CD4-positive, alpha-beta T cell treated with Interleukin-15 for 4 hours (primary cell): Measurements from ENCODE around the gene KDM8.

Experiments used
- DNase-seq: peaks from one replicate; pipeline ENCODE4 v3.0.0-alpha.2; 2020; ENCODE audit warnings: low spot score

Gene KDM8

DNA sequence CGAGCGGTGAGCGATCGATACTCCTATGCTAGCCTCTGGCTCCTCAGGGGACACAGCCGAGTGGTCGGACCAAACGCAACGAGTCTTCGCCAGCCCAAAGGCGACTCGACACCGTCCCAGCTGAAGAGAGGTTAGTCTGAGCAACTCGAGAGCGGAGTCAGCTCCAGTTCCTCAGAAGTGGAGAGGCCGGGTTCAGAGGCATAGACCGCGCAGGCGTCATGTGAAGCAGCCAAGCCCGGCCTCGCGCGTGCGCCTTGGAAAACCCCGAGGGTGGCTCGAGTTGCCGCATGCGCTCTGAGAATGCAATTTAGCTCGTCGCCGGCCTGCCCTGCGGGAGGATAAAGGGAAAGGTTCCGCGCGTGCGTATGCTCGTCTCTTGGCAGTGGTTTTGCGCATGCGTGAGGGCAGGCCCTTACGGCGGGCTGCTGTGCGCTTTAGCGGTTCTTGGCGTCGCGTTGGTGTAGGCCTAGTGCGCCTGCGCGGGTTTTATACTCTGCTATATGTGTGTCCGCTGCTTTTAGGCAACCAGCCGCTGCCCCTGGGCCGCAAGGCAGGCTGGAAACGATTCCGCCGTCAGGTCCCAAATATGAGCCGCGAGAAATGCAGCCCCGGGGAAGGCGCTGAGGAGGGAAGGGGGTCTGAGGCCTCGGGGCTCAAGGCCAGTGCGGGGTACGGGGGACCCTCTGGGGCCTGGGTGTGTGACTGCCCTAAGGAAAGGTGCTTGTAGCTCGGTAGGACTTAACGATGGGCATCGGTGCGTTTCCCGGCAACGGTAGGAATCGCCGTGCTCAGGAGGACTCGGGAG is at the start of gene KDM8:
KDM8 (plus strand) TSS at position 20 of the 805 bp plus-strand sequence. CDS start 6,598 bp downstream, outside the sequence.
- peak; percentile 100 for DNase-seq

DNA sequence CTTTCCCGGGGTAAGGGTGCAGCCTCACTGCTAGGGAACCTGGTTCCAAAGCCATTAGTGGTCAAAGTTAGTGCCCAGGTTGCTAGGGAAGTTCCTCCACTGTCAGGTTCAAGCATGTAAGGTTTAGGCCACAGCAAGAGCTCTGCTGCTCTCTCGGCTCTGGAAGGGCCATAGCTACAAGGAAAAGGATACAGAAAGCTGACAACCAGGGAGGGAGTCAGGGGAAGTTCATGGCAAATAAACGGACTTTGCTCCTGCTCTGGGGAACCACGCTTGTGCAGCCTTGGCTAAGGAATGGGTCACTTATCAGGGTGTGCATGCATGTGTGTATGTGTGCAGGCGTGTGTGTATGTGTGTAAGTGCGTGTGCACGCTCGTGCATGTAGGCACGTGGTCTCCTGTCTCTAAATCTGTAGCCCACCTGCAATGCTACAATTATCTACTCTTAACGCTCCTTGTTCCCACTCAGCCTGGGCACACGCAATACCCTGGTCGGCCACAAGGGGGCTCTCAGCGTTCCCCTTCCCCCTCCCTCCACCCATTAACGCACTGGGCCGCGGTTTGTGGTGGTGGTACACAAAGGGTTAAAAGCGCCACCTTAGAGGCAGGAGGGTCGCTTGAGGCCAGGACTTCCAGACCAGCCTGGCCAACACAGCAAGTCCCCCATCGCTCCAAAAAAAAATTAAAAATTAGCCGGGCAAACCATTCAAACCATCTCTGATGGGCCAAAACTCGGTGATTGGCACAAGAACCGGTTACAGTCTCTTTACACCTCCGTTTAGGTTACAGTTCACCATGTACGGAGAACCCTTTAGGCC is 48.4 kb upstream of the KDM8 start:
- DNase-seq: peak; percentile 66

DNA sequence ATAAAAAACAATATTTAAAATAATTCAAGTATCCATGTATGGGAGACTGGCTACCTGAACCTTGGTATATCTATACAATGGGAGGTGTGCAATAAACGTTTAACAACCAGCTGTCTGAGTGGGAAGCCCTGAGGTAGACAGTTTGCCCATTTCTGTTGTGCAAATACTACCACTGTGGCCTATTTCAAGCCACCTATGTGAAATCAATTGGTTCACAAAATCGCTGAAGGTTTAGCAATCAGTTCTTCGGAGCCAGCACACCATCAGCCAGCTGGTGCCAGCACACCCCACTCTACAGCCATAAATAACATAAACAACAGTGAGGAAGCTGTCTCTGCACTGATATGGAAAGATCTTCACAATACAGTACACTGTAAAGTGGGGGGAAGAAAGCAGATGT is 46.7 kb upstream of the KDM8 start:
- DNase-seq: no peak

- no peak for DNase-seq
Observed at GRCh38 chr16:27161398-27161797, 41.9 kb upstream of the KDM8 start.

- DNase-seq: no peak
Observed at GRCh38 chr16:27164352-27164751, 39.0 kb upstream of the KDM8 start.

- no peak for DNase-seq
Observed at GRCh38 chr16:27165576-27165975, 37.8 kb upstream of the KDM8 start.

DNA sequence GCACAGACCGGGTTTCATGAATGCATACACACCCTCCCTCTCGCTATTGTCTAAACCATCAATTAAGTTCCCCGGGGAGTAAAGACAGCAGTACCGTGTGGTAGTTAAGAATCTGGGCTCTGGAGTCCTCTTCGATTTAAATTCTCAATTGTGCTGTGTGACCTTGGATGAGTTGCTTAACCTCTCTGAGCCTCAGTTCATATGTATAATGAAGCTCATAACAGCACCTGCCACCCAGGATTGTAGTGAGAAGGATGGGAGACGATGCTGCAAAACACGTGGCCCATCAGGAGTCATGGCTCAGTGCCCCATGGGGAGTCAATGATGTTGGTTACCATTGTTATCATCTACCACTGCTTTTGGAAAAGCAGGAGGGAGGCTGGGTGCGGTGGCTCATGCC is 34.5 kb upstream of the KDM8 start:
- no peak for DNase-seq

DNA sequence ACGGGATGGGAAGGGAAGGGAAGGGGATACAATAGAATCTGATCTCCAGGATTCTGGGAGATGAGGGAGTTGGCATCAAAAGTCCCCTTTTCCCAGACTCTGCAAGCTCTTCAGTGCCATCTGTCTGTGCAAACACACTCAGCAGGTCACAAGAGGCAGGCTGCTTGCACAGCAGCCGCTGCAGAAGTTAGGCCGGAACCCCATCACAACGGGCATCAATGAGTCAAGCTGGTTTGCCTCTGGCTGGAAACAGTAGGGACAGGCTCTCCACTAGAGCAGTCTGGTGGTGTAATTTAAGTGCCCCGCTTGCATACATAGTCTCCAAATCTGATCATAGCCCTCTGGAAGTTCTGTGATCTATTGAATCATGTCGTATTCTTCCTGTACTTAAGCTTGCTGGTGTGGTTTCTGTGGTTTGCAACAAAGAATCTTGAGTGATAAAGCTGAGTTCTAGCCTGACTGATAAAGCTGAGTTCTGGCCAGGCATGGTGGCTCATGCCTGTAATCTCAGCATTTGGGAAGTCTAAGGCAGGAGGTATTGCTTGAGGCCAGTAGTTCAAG is 33.7 kb upstream of the KDM8 start:
- DNase-seq: peak; percentile 81

DNA sequence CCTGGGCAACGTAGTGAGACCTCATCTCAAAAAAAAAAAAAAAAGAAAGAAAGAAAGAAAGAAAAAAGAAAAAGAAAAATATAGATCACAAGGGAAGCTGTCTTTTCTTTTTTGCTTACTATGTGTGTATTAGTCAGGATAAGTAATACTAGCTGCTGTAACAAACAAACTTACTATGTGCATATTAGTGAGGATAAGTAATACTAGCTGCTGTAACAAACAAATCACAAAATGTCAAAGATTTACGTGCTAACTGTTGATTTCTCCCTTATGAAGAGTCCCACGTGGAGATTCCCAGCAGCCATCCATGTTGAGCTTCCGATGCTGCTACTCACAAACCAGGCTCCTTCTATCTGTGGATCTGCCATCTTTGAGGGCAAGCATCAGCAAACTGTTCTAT is 31.7 kb upstream of the KDM8 start:
- no peak for DNase-seq

DNA sequence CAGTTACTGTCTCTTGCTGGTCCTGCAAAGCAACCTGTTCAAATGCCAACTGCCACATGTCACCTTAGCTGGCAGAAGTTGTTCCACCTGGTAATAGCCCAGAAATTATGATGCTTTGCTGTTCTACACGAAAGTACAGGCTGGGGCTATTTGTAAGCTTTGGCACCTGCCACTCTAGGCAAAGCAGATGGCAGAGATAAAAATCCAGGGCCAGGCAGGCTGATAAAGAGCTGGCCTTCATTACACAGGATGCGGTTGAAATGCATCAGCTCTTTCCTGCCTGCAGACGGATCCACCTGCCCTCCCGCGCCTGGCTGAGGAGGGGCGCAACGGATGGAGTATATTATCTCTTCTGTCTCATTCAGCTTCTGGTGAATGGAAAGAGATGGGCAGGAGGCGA is 29.3 kb upstream of the KDM8 start:
- DNase-seq: peak; percentile 60

DNA sequence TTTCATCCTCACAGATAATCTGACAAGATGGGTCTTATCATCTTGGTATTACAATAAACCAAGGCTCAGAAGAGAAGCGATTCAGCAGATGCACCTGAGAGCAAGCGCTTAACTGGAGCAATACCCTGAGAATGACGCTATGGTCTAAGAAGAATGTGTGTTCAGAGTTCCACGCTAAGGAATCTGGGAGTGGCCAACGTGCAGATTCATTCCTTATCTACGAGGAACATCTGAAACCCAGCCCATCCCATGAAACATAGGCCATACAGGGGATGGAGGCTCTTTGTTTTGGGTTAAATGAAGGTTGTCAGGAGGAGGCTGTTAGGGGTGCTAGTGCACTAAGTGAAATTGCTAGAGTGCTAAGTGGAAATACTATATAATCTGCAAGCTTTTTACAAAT is 28.5 kb upstream of the KDM8 start:
- DNase-seq: no peak

DNA sequence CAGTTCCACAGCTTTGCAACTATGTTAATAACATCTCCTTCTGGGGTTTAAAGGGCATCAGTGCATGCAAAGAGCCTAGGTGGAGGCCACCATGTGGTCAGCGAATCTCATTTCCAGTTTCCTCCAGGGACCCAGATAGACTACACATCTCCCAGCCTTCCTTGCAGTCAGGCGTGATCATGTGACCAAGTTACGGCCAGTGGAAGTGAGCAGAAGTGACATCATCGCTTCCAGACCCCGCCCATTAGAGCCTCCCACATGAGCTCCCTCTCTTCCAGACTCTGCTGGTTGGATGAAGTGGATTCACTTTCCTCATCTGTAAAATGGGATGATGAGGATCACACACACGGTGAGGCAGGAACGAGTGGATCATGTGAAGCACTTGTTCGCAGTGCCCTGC is 27.4 kb upstream of the KDM8 start:
- DNase-seq: no peak

- no peak for DNase-seq
Observed at GRCh38 chr16:27177031-27177774, 26.1 kb upstream of the KDM8 start.

DNA sequence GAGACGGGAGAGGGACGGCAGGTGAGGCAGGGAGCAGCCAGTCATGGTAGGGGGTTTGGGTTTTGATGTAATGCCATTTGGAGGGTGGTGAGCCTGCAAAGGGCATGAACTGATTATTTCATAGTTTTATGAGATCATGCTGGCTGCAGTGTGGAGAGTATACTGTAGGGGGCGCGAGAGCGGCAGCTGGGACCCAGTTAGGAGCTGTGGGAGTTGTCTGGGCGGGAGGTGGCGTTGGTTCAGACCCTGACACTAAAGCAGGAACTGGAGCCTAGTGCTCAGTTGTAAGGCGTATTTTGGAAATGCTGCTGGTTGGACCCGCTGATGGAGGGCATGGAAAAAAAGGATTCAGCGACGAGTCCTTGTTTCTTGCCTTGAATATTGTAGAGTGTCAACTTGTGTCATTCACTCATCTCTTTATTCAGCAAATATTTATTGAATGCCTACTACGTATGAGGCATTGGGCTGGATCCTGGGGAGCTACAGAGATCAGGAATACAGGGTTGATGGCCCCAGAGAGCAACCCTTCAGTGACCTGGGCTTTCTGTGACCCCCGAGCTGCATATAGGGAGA is 23.7 kb upstream of the KDM8 start:
- DNase-seq: peak; percentile 90

DNA sequence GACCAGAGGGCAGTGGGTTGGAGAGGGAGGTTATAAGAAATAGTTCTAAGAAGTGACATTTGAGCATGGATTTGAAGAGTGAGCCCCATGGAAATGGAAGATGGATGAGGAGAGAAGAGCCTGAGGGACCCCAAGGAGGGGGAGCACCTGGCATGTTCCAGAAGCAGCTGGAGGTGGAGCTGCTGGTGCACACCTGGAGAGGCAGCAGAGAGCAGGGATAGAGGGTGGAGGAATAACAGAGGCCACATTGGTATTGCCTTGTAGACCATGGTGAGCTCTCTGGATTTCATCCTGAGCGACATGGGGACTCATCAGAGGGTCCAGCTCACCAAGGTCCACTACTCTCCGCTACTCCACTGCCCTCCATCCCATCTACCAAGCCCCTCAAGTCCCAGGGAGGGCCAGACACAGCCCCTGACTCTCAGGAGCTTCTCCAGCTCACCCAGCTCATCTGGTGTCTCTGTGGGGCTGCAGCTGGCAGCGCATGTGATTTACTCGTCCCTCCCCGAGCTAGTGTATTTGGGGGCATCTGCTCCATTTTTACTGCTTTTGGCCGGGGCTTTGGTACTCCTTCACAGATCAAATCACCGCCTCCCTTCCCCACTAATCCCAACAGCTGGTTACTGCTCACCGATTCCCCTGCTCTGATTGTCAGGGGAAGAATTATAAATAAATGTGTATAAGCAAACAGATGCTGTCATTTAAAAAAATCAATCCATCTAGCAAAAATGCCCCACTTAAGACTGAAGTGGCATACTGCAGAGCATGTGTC is 22.1 kb upstream of the KDM8 start:
- DNase-seq: no peak

DNA sequence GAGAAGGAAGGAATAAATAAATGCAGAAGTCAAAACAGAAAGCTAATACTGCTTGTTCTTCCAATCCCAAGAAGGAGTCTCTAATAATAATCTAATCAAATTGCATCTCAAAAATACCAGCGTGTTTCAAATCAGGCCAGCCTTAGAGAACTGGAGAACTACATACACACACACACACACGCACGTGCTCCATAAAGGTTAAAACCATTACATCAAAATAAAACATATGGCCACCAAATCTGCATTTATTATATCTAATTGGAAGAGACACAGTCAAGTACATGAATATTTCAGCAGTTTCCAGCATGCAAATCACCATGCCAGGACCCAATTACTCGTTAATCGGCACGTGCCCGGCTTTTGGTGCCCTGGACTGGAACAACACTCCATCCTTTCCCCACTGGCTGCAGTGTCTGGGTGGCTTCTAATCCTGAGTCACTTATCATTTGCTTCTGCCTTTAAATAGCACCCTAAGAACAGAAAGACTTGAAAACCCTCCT is 20.4 kb upstream of the KDM8 start:
- DNase-seq: no peak

- DNase-seq: no peak
Observed at GRCh38 chr16:27185776-27186130, 17.6 kb upstream of the KDM8 start.

- DNase-seq: no peak
Observed at GRCh38 chr16:27188633-27189032, 14.7 kb upstream of the KDM8 start.

DNA sequence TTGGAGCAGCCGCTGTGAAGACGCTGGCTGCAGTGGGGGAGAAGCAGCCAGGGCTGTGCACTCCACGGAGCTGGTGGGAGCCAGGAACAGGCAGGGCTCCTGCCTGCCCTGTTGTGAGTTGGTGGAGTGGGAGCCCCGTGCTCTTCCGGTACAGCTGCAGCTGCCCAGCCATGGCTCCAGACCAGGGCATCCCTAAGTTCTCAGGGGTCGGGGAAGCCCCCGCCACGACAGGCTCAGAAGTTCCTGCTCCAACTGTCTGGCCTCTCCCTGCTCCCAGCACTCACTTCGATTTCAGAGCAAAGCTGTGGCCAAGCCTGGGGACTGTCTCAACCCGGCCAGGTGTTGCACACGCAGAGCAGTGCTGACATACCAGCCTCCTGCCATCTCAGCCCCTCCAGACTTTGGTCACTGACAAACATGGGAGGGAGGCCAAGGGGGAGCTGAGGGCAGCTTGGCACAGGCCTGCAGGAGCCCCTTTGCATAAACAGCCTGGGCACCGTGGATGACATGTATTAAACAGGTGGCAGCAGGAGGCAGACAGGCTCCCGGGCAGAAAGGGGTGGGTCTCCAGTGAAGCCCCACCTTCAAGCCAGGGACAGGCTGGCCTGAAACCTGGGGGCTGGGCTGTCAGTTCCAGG is 13.9 kb upstream of the KDM8 start:
- no peak for DNase-seq

DNA sequence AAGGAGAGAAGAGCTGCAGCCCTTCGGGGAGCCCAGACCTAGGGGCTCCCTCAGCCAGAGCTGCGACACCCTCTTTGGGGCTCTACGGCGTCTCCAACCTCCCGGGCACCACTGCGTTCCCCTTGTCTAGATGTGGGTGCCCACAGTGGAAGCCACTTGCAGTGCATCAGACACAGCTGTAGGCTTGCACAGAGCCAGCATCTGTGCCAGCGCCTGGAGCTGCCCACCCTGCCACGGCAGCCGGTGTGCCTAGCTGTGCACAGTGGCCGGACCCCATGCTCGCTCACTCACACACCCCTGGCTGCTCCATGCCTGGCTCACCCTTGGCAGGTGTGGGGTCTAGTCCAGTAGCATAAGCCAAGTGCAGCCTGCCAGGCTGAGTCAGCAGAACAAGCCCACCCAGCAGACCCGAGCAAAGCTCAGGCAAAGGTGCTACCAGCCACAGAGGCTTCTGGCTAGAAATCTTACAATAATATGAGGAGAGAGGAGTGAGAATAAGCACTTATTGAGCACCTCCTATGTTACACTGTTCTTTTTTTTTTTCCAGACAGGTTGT is 12.9 kb upstream of the KDM8 start:
- DNase-seq: no peak
